ENCODE measurements around the gene EYA3.

EYA3 gene

GRCh38 chr1:28062806-28063205 is 25.6 kb downstream of the EYA3 start:
- DNase-seq (ENCODE audit: low read depth): peak; percentile 24
- no peak for TF ChIP-seq CTCF (IDR thresholded peaks at IDR 0.05; ENCODE audit: insufficient read depth, low read depth, low read length, missing control alignments)
- H3K4me3 ChIP-seq (ENCODE audit: low read length): no peak overlapping the region

- no peak for DNase-seq (ENCODE audit: low read depth)
- TF ChIP-seq CTCF (IDR thresholded peaks at IDR 0.05; ENCODE audit: insufficient read depth, low read depth, low read length, missing control alignments): no peak
- H3K4me3 ChIP-seq (ENCODE audit: low read length): no peak overlapping the region
These were observed 29.2 kb downstream of the EYA3 start for GRCh38 chr1:28058971-28059878.

GRCh38 chr1:28058168-28058567 is 30.2 kb downstream of the EYA3 start:
- TF ChIP-seq CTCF (IDR thresholded peaks at IDR 0.05; ENCODE audit: insufficient read depth, low read depth, low read length, missing control alignments): no peak
- no peak overlapping the region for H3K4me3 ChIP-seq (ENCODE audit: low read length)
- no peak for DNase-seq (ENCODE audit: low read depth)

GRCh38 chr1:28056129-28056925 is 32.1 kb downstream of the EYA3 start:
- no peak for DNase-seq (ENCODE audit: low read depth)
- TF ChIP-seq CTCF (IDR thresholded peaks at IDR 0.05; ENCODE audit: insufficient read depth, low read depth, low read length, missing control alignments): no peak
- H3K4me3 ChIP-seq (ENCODE audit: low read length): no peak overlapping the region

GRCh38 chr1:28050776-28051175 is 37.6 kb downstream of the EYA3 start:
- DNase-seq (ENCODE audit: low read depth): no peak
- H3K4me3 ChIP-seq (ENCODE audit: low read length): no peak overlapping the region

GRCh38 chr1:28046716-28047115 is 41.7 kb downstream of the EYA3 start:
- no peak for DNase-seq (ENCODE audit: low read depth)
- TF ChIP-seq CTCF (IDR thresholded peaks at IDR 0.05; ENCODE audit: insufficient read depth, low read depth, low read length, missing control alignments): no peak

More at GRCh38 chr1:28050776-28051175, 37.6 kb downstream of the EYA3 start:
- TF ChIP-seq CTCF (IDR thresholded peaks at IDR 0.05; ENCODE audit: insufficient read depth, low read depth, low read length, missing control alignments): no peak

More at GRCh38 chr1:28046716-28047115, 41.7 kb downstream of the EYA3 start:
- no peak overlapping the region for H3K4me3 ChIP-seq (ENCODE audit: low read length)

Data from epithelial cell of esophagus (primary cell).